Suprapubic skin (tissue), 4 donors: ENCODE results near the gene C1orf174. TPM values are rescaled to one million over a fixed set of nuclear protein-coding genes. Genes with fewer than 3 reads are reported as not detected.

Experiments
- DNase-seq, 2 donors: peaks; one replicate each; pipeline ENCODE4 v3.0.0-alpha.2; 2019; ENCODE audit warnings: low spot score in 2 of 2
- H3K27ac ChIP-seq: fragments of 200-600 bp; sonication (generic); one replicate; pipeline ENCODE4 v1.5.1; 2019
- H3K27me3 ChIP-seq: fragments of 200-600 bp; sonication (generic); one replicate; pipeline ENCODE4 v1.5.1; 2019
- H3K36me3 ChIP-seq: fragments of 200-600 bp; sonication (generic); one replicate; pipeline ENCODE4 v1.5.1; 2019
- H3K4me1 ChIP-seq: fragments of 200-600 bp; sonication (generic); one replicate; pipeline ENCODE4 v1.5.1; 2019
- H3K4me3 ChIP-seq: fragments of 200-600 bp; sonication (generic); one replicate; pipeline ENCODE4 v1.5.1; 2019; ENCODE audit warnings: mild to moderate bottlenecking
- H3K9me3 ChIP-seq: fragments of 200-600 bp; sonication (generic); one replicate; pipeline ENCODE4 v1.5.1; 2019
- CTCF ChIP-seq, 2 donors: fragments of 200-600 bp in 1 of 2; fragments of 450-650 bp in 1 of 2; sonication (generic) in 1 of 2; IDR thresholded peaks; one replicate each; pipeline ENCODE4 v1.5.1; 2016 to 2019; ENCODE audit warnings: antibody characterized with exemption in 2 of 2, mild to moderate bottlenecking in 1 of 2, moderate library complexity in 1 of 2
- EP300 ChIP-seq: sonication (generic); formaldehyde crosslinking; IDR thresholded peaks from one replicate; pipeline ENCODE4 v1.6.1; 2017; ENCODE audit warnings: antibody characterized with exemption
- POLR2A ChIP-seq, 2 donors: fragments of 450-650 bp; IDR thresholded peaks; one replicate each; pipeline ENCODE4 v1.6.1; 2017; ENCODE audit warnings: antibody characterized with exemption in 2 of 2, mild to moderate bottlenecking in 2 of 2, moderate library complexity in 2 of 2
- POLR2AphosphoS5 ChIP-seq, 3 donors: sonication (generic); formaldehyde crosslinking; IDR thresholded peaks; one replicate each; pipeline ENCODE4 v1.6.1; 2017; ENCODE audit warnings: antibody characterized with exemption in 3 of 3
- WGBS: methylation state at CpG from one replicate; pipeline ENCODE4 v1.1.5; 2018; 5-methylcytosine and 5-hydroxymethylcytosine counted together
- total RNA-seq, 4 donors: library from RNA; depleted of rRNA; stranded (reverse); fragments of >200 nt; gene quantifications; one replicate each; pipeline ENCODE4 v1.1.0, GENCODE V29; 2016

The C1orf174 gene
- total RNA-seq, 4 donors from 2014 or later = 16.0 to 25.3 (median 19.7) TPM

- TF ChIP-seq POLR2A (IDR thresholded peaks at IDR 0.05) = no peak
- 52% methylated on average over 6 of the region's 10 CpGs for WGBS
Observed at GRCh38 chr1:3930301-3931006, 30.4 kb upstream of the C1orf174 start.

GRCh38 chr1:3929126-3929525 is 29.1 kb upstream of the C1orf174 start:
- H3K9me3 ChIP-seq = no peaks in the 10 kb centered on the region
- H3K27ac ChIP-seq = no peak overlapping the region
- no peak for DNase-seq
- no peaks in the 10 kb centered on the region for H3K4me1 ChIP-seq
- no peaks in the 10 kb centered on the region for H3K36me3 ChIP-seq
- 63% methylated on average over 5 of the region's 5 CpGs for WGBS
- no peak overlapping the region for H3K4me3 ChIP-seq
- TF ChIP-seq CTCF (IDR thresholded peaks at IDR 0.05) (no peak), POLR2AphosphoS5 (IDR thresholded peaks at IDR 0.05) (no peak), EP300 (no peak), POLR2A (IDR thresholded peaks at IDR 0.05) (no peak)
- peaks cover 36% of the 10 kb centered on the region for H3K27me3 ChIP-seq

More at GRCh38 chr1:3930301-3931006, 30.4 kb upstream of the C1orf174 start:
- no peak for DNase-seq
- H3K4me1 ChIP-seq = no peaks in the 10 kb centered on the region
- no peaks in the 10 kb centered on the region for H3K9me3 ChIP-seq
- no peaks in the 10 kb centered on the region for H3K36me3 ChIP-seq
- H3K27me3 ChIP-seq = peaks cover 40% of the 10 kb centered on the region
- no peak overlapping the region for H3K27ac ChIP-seq
- H3K4me3 ChIP-seq = no peak overlapping the region

- Histone ChIP-seq H3K27me3 (peaks cover 40% of the 10 kb centered on the region), H3K4me3 (no peak overlapping the region), H3K4me1 (no peaks in the 10 kb centered on the region), H3K27ac (no peak overlapping the region), H3K9me3 (no peaks in the 10 kb centered on the region), H3K36me3 (no peaks in the 10 kb centered on the region)
- no peak for TF ChIP-seq POLR2AphosphoS5 (IDR thresholded peaks at IDR 0.05)
- no peak for TF ChIP-seq EP300
- TF ChIP-seq CTCF (IDR thresholded peaks at IDR 0.05) = no peak
- TF ChIP-seq POLR2A (IDR thresholded peaks at IDR 0.05) = no peak
- no peak for DNase-seq
- WGBS = 57% methylated on average over 10 of the region's 11 CpGs
Observed at GRCh38 chr1:3928586-3928985, 28.5 kb upstream of the C1orf174 start.

- no peak for DNase-seq
- Histone ChIP-seq H3K27me3 (peaks cover 32% of the 10 kb centered on the region), H3K4me1 (no peaks in the 10 kb centered on the region), H3K4me3 (no peak overlapping the region), H3K27ac (no peak overlapping the region), H3K36me3 (no peaks in the 10 kb centered on the region), H3K9me3 (no peaks in the 10 kb centered on the region)
- TF ChIP-seq EP300 (no peak), CTCF (IDR thresholded peaks at IDR 0.05) (no peak), POLR2A (IDR thresholded peaks at IDR 0.05) (no peak), POLR2AphosphoS5 (IDR thresholded peaks at IDR 0.05) (no peak)
Observed at GRCh38 chr1:3926956-3927355, 26.9 kb upstream of the C1orf174 start.

- 83% methylated on average over 5 of the region's 8 CpGs for WGBS
- H3K9me3 ChIP-seq = no peaks in the 10 kb centered on the region
- H3K4me1 ChIP-seq = no peaks in the 10 kb centered on the region
- H3K36me3 ChIP-seq = no peaks in the 10 kb centered on the region
- TF ChIP-seq POLR2A (IDR thresholded peaks at IDR 0.05) = no peak
- no peak for TF ChIP-seq EP300
- no peak for TF ChIP-seq POLR2AphosphoS5 (IDR thresholded peaks at IDR 0.05)
- TF ChIP-seq CTCF (IDR thresholded peaks at IDR 0.05) = no peak
- H3K4me3 ChIP-seq = no peak overlapping the region
- no peak overlapping the region for H3K27ac ChIP-seq
- no peak for DNase-seq
- peaks cover 20% of the 10 kb centered on the region for H3K27me3 ChIP-seq
Observed at GRCh38 chr1:3925762-3926161, 25.7 kb upstream of the C1orf174 start.

GRCh38 chr1:3925256-3925655 is 25.2 kb upstream of the C1orf174 start:
- no peak for DNase-seq
- WGBS = no CpG with 5 or more reads among the region's 12 CpGs
- Histone ChIP-seq H3K36me3 (no peaks in the 10 kb centered on the region), H3K27me3 (peaks cover 19% of the 10 kb centered on the region), H3K9me3 (no peaks in the 10 kb centered on the region), H3K4me1 (no peaks in the 10 kb centered on the region), H3K27ac (no peak overlapping the region), H3K4me3 (no peak overlapping the region)
- TF ChIP-seq EP300 = no peak
- no peak for TF ChIP-seq POLR2A (IDR thresholded peaks at IDR 0.05)
- TF ChIP-seq POLR2AphosphoS5 (IDR thresholded peaks at IDR 0.05) = no peak
- no peak for TF ChIP-seq CTCF (IDR thresholded peaks at IDR 0.05)
